HG03457 (cell line): ENCODE results near the gene RSBN1.
"Not testable (repeated sequence)": the region's sequence is repeated elsewhere in the genome, so short reads cannot be mapped to it uniquely, and the experiment has no call there.

Source experiments
- ATAC-seq: cut with Tn5 transposase; IDR thresholded peaks from one replicate; pipeline ENCODE4 v1.9.1; 2021; ENCODE audit warnings: moderate number of reproducible peaks; ENCODE audit not compliant: unreplicated experiment

Gene RSBN1

GRCh38 chr1:113783254-113784103 lies 28.8 kb downstream of the RSBN1 start:
- peak; percentile 66 for ATAC-seq

GRCh38 chr1:113782406-113782805 lies 29.9 kb downstream of the RSBN1 start:
- ATAC-seq: no peak

- ATAC-seq: no peak
These were observed 31.7 kb downstream of the RSBN1 start for GRCh38 chr1:113780374-113781146.

GRCh38 chr1:113779542-113779941 lies 32.7 kb downstream of the RSBN1 start:
- no peak for ATAC-seq

GRCh38 chr1:113777561-113777960 lies 34.7 kb downstream of the RSBN1 start:
- ATAC-seq: no peak

- ATAC-seq: no peak
These were observed 42.2 kb downstream of the RSBN1 start for GRCh38 chr1:113770031-113770430.

- ATAC-seq: no peak
These were observed 42.7 kb downstream of the RSBN1 start for GRCh38 chr1:113769601-113769970.

GRCh38 chr1:113768916-113769600 lies 43.2 kb downstream of the RSBN1 start:
- no peak for ATAC-seq

- ATAC-seq: no peak
These were observed 46.7 kb downstream of the RSBN1 start for GRCh38 chr1:113765306-113766230.

- no peak for ATAC-seq
These were observed 48.6 kb downstream of the RSBN1 start for GRCh38 chr1:113763661-113764060.

GRCh38 chr1:113761937-113762336 lies 50.3 kb downstream of the RSBN1 start:
- ATAC-seq: no peak

GRCh38 chr1:113760102-113761080 lies 51.9 kb downstream of the RSBN1 start:
- no peak for ATAC-seq

GRCh38 chr1:113759333-113760101 lies 52.8 kb downstream of the RSBN1 start, which contains the start of gene PHTF1:
PHTF1 (minus strand) TSS chr1:113759486; CDS start chr1:113758703, 783 bp downstream.
- ATAC-seq: peak; percentile 86

- peak; percentile 29 for ATAC-seq
These were observed 53.5 kb downstream of the RSBN1 start for GRCh38 chr1:113758631-113759332.

GRCh38 chr1:113756461-113756860 lies 55.8 kb downstream of the RSBN1 start:
- ATAC-seq: no peak

GRCh38 chr1:113753333-113753732 lies 58.9 kb downstream of the RSBN1 start:
- not testable (repeated sequence) for ATAC-seq

- ATAC-seq: no peak
These were observed 60.8 kb downstream of the RSBN1 start for GRCh38 chr1:113751516-113751915.

- no peak for ATAC-seq
These were observed 61.2 kb downstream of the RSBN1 start for GRCh38 chr1:113751114-113751513.
